Muscle of back (tissue), 11 donors: ENCODE results near the gene SHISAL1. TPM values are rescaled to one million over a fixed set of nuclear protein-coding genes. Genes with fewer than 3 reads are reported as not detected.
A peak's percentile ranks its signal among the peaks of the same experiment; 100 is the strongest.

ENCODE experiments used
- DNase-seq, 3 donors: peaks; one replicate each; pipeline versions ENCODE4 v3.0.0 to v3.0.0-alpha.2; 2013
- polyA plus RNA-seq, 10 donors: library from polyadenylated mRNA; unstranded; fragments of 120-200 nt; gene quantifications; one replicate each; pipeline ENCODE4 v1.2.1, GENCODE V29; 2013; ENCODE audit not compliant: insufficient read length in 10 of 10

Gene SHISAL1
- polyA plus RNA-seq, 10 donors, result 8.5 to 18.6 (median 11.9) TPM

DNA sequence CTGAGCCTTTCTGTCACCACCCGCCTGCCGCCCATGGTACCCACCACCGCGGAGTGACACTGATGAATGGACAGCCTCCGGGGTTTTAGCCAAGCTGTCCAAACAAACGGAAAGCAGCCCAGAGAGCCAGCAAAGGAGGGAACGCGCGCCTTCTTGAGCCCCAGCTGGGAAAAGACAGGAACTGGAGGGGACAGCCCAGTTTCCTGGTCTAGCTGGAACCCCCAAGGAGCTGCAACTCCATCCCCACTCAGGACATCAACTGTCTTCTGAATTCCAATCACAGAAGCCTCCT is 33.7 kb downstream of the SHISAL1 start:
- DNase-seq, result no peak

DNA sequence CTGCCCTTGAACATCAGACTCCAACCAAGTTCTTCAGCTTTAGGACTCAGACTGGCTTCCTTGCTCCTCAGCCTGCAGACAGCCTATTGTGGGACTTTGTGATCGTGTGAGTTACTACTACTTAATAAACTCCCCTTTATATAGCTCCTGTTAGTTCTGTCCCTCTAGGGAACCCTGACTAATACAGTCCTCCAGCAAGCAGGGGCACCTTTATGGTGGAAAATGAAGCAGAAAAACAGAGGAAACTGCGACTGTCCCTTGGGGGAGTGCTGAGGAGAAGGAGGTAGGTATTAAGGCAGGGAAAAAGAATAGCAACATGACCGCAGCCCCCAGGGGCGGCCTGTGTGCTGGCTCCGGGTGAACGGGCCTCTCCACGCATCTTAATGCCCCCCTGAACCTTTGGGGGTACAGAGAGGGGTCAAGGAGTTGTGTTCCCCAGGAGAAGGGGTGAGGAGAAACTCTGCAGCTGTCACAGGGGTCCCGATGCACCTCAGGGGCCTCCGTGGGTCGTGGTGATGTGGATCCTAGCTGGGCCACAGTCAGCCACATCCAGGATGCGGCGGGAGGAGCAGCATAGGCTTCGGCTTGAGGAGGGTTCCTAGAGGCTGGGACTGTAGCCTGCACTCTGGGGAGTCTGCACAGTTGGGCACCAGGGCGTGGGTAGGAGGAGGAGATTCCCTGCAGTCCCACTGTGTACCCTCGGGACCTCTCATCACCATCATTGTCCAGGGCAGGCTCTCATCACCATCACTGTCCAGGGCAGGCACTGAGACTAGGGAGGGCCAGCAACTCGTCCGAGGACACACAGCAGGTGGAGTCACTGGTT is 34.3 kb downstream of the SHISAL1 start:
- no peak for DNase-seq

DNA sequence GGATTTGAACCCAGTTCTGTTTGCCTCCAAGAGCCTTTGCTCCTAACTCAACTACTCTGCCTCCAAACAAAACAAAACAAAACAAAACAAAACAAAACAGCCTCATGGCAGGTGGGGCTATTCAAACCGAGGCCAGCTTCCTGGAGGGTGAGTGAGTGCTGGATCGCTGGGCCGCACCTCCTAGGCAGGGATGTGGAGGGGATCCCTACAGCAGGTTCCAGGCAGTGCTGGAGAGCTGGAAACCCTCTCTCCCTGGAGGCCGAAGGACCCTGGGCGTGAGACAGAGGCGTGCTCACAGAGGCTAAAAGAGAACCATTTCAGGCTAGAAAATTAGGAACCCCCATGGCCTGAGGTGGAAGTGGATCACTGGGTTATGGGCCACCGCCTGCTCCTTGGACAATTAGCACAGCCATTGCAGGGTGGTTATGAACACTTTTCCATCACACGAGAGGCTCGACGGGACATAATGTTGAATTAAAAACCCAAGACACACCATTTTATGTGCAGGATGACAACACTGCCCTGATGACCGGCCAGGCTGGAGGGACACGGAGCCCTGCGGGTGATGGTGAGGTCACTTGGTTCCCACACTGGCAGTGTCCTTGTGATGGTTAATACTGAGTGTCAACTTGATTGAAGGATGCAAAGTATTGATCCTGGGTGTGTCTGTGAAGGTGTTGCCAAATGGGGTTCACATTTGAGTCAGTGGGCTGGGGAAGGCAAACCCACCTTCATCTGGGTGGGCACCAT is 35.2 kb downstream of the SHISAL1 start:
- DNase-seq, result no peak

DNA sequence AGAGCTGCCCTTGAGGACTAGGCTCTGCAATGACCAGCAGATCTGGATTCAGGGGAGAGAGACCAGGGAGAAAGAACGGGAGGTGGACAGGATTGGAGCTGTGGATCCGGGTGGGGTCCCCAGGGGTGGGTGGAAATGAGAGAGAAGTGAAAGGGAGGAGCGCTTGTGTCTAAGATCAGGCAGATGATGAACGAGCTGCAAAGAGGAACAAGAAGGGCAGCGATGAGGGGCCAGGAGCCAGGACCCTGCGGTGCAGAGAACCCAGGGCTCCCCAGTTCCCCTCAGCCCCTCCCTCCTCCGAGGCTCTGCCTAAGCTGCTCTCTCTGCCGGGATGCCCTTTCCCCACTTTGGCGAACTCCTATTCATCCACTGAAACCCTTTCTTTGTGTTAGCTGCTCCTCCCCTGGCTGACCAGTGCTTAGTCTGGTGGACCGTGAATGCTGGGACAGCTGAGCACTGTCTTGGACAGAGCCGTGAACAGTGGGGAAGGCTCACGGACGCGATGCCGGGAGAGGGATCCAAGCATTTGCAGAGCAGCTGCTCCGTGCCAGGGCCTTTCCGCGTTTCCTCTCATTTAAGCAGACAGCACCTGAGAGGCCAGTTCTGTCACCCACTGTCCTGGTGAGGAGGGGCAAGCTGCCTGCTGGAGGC is 35.9 kb downstream of the SHISAL1 start:
- no peak for DNase-seq

DNA sequence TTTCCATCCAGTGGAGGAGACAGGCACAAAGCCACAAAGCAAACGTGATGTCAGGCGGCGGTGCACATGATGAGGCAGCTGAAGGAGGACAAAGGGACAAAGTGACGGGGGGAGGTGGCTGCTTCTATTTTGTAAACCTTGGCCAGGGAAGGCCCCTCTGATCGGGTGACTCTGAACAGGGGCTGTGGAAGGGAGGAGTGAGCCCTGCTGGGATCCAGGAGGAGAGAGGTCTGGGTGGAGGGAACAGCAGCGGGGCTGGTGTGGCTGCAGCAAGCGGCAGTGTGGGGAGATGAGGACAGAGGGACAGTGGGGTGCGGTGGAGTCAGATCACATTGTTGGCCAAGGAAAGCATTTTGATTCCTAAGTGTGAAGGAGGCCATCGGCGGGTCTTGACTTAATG is 36.7 kb downstream of the SHISAL1 start:
- DNase-seq, result no peak

DNA sequence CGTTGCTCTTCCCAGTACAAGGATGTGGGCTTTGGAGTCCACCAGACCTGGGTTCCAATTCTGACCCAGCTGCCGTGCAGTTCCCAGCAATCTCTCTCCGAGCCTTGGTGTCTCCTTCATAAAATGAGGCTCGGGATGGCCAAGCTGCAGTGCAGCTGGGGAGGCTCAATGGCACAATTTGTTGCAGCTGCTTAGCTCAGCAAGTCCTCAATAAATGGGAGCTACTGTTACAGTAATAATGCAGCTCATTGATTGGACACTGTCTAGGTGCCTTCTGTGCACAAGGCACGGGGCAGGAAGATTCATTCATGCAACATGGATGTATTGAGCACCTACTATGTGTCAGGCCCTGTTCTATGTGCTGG is 37.1 kb downstream of the SHISAL1 start:
- DNase-seq, result no peak

DNA sequence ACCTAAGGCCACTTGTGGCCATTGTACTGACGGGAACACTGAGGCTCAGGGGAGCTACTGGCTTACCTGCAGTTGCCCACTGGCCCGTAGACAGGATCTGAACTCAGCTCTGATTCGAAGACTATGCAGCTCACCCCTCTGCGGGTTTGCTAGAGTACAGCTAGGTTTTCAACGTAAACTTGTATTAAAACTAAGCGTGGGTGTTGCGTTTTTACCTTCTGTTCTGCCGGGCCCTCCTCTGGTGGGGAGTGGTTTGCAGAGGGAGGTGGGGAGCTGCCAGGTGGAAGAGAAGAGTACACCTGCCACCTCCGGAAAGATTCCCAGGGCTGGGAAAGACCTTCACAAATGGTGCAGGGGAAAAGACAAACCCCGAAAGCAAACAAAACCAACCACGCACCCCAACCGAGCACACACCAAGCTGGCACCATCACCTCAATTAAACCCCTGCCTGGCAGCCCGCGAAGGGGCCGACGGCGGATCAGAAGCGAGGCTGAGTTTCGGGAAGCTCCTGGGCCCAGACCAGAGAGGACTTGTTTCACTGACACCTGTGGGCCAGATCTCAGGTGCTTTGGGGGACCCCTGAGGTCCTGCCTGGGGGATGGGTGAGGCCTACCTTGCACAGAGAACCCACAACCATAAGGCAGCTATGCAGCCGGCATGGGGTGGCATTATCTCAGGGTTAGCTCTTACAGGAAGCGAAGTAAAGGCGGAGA is 37.7 kb downstream of the SHISAL1 start:
- no peak for DNase-seq

DNA sequence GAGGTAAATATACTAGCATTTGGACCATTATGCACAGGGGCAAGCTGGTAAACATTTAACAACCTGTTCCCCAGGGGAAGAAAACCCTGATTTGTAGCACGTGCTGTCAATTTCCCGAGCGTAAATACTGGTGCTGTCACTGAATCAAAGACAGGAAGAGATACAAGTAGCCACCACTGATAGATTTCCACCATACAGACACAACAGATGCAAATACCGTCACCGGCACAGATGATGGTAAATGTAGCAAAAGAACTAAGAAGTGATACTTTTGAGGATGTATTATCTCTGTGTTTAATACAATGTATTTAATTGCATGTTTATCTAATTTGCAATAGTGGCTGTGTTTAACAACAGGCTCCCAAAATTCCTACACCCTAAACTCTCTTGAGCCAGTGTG is 39.6 kb downstream of the SHISAL1 start:
- no peak for DNase-seq

DNA sequence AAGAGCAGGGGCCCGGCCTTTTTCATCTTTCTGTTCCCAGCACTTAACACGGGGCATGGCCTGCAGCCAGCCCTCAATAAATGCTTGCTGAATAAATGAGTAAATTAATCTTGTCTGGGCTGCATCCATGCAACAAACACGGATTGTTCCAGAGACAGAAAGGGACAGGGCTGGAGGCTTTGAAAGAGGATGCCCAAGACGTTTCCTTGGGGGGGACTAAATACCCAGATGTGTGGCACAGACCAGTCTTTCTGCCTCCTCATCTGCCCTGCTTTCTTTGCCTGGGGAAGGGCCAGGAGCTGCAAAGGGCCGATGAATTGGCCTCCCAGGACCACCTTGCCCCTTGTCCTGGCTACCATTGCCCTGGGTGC is 40.4 kb downstream of the SHISAL1 start:
- DNase-seq, result peak in 1 of 3 donors; percentile 28

DNA sequence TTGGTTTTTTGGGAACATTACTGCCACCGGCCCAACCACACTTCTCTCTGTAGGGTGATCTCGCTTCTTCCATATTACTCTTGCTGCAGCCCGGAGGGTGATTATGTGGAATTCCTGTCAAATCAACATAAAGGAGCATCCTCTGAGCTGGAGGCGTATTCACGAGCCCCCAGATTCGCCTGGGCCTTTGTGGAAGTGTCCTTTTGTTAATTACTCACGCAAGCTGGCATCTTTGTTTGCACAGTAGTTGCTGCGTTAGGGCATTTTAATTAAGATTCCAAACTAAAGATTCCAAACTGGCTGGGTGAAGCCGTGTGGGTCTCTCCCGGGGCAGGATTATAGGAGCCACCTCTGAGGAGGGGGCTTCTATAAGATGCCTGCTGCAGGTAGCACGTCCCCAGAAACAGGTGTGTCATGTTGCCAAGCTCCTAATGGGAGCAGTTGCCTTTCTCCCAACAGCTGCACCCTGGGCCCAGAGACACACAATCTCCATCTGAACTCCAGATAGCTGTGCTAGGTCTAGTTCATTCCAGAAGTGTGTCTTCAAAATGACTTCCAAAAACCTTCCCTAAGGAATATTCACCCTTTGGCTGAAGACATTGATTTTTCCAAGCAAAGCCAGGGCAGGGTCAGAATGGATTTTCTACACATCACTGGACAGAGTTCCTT is 40.9 kb downstream of the SHISAL1 start:
- DNase-seq, result peak in 1 of 3 donors; percentile 40

DNA sequence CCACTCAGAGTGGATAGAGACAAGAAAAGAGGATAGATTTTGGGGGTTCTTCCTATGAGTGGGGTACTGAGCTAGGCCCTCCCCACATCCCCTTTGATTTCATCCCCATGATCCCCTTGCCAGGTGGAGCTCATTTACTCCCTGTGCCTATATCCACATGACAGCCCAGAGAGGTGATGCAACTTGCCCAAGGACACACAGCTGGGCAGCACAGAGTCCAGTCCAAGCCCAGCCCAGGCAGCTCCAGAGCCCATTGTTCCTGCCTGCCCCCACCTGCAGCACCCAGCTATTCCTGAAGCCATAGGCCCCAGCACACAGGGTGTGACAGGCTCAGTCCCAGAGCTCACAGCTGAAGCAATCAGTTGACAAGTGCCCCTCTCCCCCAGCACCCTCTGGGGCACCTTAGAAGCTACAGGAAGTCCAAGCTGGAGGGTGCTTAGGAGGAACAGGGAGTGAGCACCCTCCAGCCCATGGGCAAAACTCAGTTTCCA is 41.7 kb downstream of the SHISAL1 start:
- no peak for DNase-seq

DNA sequence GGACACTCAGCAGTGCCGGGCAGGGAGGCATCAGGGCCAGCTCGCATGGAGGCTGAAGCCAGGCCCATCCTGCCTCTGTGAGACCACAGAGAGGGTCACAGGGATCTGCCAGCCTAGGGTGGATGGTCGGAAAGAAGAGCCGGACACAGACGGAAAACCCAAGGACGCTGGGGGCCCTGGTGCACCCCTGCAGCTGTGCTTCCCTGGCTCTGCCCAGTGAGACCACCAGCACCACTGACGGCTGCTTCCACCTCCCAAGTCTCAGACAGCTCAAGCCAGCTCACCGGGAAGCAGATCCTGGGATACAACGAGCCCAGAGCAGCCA is 42.2 kb downstream of the SHISAL1 start:
- no peak for DNase-seq

DNA sequence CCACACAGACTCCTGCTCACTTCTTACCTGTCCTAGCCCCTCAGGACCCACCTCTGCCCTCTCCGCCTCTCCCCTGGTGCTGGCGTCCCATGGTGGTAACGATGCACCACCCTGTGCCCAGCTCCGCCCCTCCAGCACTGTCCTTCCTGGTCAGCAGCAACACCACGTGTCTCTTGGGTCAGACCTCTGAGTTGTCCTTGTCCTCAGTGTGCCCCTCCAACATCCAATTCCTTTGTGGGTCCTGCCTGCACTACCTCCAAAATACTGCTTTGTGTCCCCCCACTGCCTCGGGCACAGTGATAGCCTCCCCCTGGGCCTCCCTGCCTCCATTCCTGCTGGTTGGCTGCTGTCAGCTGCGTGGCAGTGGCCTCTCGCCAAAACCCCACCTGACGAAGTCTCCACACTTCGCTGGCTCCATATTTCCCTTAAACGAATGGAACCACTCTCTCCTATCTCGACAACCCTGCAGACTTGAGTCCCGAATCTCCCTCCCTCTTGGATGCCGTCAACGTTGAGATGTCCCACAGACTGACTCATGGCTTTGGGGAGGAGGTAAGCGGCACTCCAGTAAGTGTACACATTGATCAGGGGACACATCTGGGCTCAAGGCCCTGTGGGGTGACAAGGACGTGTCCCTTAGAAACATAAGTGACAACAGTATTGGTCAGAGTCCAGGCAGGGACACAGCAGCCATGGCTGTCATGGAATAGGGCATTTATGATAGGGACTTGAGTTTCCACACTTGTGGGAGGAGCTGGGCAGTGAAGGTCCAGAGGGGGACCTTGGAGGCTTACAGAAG is 42.8 kb downstream of the SHISAL1 start:
- no peak for DNase-seq

DNA sequence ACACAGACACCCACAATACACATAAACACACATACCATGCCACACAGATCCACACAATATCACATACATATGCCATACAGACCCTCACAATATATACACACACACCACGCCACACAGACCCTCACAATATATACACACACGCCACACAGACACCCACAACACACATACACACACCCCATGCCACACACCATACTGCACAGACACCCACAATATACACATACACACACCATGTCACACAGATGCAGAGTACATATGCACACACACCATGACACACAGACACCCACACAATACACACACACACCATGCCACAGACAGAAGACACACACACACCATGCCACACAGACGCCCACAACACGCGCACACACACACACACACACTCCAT is 43.6 kb downstream of the SHISAL1 start:
- no peak for DNase-seq

DNA sequence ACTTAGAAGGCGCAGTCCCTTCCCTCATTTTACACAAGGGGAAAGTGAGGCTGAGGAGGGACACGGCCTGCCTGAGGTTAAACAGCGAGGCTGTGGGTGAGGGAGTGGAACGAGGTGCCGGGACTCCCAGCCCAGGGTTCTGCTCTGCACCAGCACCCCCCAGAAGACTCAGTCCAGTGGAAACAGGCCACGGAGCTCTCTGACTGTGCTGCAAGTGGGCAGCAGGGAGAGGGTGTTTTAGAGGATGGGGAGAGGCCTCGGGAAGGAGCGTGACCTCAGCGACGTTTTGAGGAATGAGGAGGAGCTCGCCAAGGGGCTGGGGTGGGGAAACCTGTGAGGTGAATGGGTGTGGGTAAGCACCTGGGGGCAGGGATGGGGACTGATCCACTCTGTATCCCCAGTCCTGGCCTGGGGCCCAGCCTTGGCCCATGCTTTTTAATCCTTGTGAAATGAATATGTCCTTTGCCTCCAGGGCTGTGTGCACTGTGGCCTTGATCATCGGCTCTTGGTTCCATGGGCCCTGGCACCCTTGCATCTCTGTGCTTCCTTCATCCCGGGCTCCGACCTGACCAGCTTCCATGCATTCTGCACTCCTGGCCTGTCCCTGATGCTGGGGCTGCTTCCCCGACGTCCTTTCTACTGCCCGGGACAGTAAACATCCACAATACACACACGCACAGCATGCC is 44.2 kb downstream of the SHISAL1 start:
- no peak for DNase-seq

DNA sequence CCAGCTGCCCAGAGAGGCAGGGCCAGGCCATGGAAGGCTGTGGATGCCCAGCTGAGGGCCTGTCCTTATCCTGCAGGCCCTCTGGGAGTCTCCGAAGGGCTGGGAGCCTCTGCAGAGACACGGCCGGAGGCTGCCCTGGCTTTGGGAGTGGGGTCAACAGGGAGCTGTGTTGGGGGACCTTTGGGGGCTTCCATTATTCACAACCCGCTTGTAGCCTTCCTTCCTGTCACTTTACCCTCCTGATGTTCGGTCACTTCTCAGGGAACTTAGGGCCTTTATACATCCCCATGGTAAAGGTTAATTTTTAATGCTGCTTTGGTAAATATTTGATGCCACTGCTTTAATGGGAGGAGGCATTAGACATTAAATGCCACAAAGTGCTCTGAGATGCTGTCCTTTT is 44.9 kb downstream of the SHISAL1 start:
- DNase-seq, result no peak

DNA sequence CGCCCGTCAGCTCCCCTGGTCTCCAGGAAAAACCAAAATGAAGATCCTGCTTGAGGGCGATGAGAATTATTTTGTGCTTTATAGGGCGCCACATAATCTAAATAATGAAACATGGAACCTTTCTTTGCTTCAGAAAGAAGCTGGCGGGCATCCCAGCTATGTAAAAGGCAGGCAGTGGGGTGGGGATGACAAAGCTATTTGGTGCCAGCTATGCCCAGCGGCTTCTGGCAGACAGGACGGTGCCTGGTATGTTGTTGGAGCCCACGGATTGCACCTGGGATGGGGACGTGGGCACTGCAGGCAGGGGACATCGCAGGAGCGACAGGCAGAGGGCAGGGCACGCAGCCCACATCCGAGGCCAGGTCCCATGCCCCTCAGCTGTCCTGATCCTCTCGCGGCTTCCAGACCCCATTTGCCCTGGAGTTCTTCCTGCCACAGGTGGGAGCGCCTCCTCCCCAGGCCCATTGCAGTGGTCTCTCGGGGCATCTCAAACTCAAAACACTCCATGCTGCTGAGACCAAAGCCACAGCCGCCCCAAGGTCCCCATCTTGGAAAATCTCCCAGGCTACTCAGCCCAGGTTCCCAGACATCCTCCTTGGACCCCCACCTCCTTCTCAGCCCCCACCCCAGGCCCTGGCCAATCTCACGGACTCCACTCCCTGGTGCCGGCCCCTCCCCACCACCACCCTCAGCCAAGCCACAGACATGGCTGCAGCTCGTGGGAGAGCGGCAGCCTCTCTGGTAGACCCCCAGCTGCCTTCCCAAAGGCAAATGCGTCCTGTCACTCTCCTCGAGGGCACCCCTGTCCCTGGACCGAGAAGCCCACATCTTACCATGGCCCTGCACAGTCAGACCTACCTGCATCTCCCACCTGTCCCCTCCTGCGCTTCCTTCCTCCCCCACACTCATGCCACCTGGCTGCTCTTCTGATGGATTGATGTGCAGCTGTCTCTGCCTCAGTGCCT is 45.7 kb downstream of the SHISAL1 start:
- no peak for DNase-seq

DNA sequence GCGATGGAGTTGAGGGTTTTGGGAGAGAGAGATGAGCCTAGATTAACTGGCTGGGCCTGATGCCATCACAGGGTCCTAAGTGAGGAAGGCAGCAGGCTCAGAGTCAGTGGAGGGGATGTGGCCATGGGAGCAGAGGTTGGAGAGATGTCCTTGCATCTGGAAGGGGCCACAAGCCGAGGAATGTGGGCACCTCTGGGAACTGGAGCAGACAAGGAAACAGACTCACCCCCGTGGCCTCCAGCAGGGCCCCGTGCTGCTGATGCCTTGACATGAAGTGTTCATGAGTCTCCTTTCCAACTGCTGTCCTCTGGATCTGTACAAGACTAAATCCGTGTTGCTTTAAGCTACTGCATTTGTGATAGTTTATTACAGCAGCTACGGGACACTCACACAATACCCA is 49.2 kb downstream of the SHISAL1 start:
- DNase-seq, result no peak
